Esophagus muscularis mucosa (tissue), 4 donors: ENCODE measurements around the gene ATG4C.

Experiments
- EP300 ChIP-seq: sonication (generic); formaldehyde crosslinking; IDR thresholded peaks from one replicate; pipeline ENCODE4 v1.6.1; 2017; ENCODE audit warnings: antibody characterized with exemption
- POLR2A ChIP-seq: fragments of 450-650 bp; IDR thresholded peaks from one replicate; pipeline ENCODE4 v1.6.1; 2017; ENCODE audit warnings: antibody characterized with exemption, moderate library complexity, mild to moderate bottlenecking, low read depth
- POLR2AphosphoS5 ChIP-seq, 2 donors: sonication (generic); formaldehyde crosslinking; IDR thresholded peaks; one replicate each; pipeline ENCODE4 v1.6.1; 2017; ENCODE audit warnings: antibody characterized with exemption in 2 of 2
- TF ChIP-seq, protein P1 (sequence below), 3 experiments: fragments of 200-600 bp in 2 of 3; fragments of 450-650 bp in 1 of 3; sonication (generic) in 2 of 3; IDR thresholded peaks; one replicate each; pipeline ENCODE4 v1.5.1; 2017 to 2019; ENCODE audit warnings: antibody characterized with exemption in 3 of 3, mild to moderate bottlenecking in 2 of 3, moderate library complexity in 1 of 3

DNA sequence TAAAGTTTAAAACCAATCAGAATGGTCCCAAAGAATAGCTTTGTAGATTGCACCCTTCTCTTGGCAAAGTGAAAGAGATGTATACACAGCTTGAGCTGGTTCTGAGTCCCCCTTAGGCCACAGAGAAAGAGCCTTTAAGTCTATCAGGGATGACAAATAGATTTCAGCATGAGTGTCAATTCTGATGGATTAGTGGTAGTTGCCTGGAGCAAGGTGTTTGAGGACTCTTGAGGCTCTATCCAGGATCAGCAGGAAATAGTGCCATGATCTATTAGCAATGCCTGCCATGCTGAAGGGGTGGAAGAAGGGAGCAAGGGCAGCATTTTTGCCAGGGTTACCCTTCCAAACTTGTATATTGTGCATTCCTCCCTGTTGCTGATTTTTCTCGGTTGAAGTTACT, 116.6 kb downstream of the ATG4C start:
- TF ChIP-seq, protein P1, sequence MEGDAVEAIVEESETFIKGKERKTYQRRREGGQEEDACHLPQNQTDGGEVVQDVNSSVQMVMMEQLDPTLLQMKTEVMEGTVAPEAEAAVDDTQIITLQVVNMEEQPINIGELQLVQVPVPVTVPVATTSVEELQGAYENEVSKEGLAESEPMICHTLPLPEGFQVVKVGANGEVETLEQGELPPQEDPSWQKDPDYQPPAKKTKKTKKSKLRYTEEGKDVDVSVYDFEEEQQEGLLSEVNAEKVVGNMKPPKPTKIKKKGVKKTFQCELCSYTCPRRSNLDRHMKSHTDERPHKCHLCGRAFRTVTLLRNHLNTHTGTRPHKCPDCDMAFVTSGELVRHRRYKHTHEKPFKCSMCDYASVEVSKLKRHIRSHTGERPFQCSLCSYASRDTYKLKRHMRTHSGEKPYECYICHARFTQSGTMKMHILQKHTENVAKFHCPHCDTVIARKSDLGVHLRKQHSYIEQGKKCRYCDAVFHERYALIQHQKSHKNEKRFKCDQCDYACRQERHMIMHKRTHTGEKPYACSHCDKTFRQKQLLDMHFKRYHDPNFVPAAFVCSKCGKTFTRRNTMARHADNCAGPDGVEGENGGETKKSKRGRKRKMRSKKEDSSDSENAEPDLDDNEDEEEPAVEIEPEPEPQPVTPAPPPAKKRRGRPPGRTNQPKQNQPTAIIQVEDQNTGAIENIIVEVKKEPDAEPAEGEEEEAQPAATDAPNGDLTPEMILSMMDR (IDR thresholded peaks at IDR 0.05) = no peak
- TF ChIP-seq POLR2A = no peak
- TF ChIP-seq POLR2AphosphoS5 (IDR thresholded peaks at IDR 0.05) = no peak
- TF ChIP-seq EP300 = no peak
